ENCODE results near the gene TGFBR2. TPM values are rescaled to one million over a fixed set of nuclear protein-coding genes. Genes with fewer than 3 reads are reported as not detected.

The TGFBR2 gene
- total and polyA plus RNA-seq, 4 donors: 13.9 to 61.2 (median 33.7) TPM

- no peak for TF ChIP-seq CTCF (IDR thresholded peaks at IDR 0.05; ENCODE audit: low read depth, low read length, missing input control)
Observed at GRCh38 chr3:30656624-30657141, 50.3 kb downstream of the TGFBR2 start (continued).

GRCh38 chr3:30657914-30658313 is 51.5 kb downstream of the TGFBR2 start:
- no peak for TF ChIP-seq FOXA2 (IDR thresholded peaks at IDR 0.05)
- TF ChIP-seq MAX (IDR thresholded peaks at IDR 0.05): no peak
- TF ChIP-seq RAD21 (IDR thresholded peaks at IDR 0.05): no peak
- no peak for TF ChIP-seq HNF4G (IDR thresholded peaks at IDR 0.05)
- no peak for TF ChIP-seq SP1 (IDR thresholded peaks at IDR 0.05)
- no peak for TF ChIP-seq GABPA (IDR thresholded peaks at IDR 0.05 in 1 of 2, conservative IDR thresholded peaks at IDR 0.05 in 1 of 2)
- TF ChIP-seq, protein P1, sequence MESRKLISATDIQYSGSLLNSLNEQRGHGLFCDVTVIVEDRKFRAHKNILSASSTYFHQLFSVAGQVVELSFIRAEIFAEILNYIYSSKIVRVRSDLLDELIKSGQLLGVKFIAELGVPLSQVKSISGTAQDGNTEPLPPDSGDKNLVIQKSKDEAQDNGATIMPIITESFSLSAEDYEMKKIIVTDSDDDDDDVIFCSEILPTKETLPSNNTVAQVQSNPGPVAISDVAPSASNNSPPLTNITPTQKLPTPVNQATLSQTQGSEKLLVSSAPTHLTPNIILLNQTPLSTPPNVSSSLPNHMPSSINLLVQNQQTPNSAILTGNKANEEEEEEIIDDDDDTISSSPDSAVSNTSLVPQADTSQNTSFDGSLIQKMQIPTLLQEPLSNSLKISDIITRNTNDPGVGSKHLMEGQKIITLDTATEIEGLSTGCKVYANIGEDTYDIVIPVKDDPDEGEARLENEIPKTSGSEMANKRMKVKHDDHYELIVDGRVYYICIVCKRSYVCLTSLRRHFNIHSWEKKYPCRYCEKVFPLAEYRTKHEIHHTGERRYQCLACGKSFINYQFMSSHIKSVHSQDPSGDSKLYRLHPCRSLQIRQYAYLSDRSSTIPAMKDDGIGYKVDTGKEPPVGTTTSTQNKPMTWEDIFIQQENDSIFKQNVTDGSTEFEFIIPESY (IDR thresholded peaks at IDR 0.05): no peak
- no peak for TF ChIP-seq NR2F2 (IDR thresholded peaks at IDR 0.05)
- no peak overlapping the region for H3K9ac ChIP-seq (ENCODE audit: low read depth in 1 of 2, low read length in 2 of 2)
- peak overlapping the region; percentile 6 to 11 for H3K27ac ChIP-seq (ENCODE audit: low read depth in 1 of 2, low read length in 2 of 2)
- no peak for DNase-seq (ENCODE audit: low spot score)
- peaks cover 0 to 27% (median 16%) of the 10 kb centered on the region in 4 donors for H3K4me1 ChIP-seq (ENCODE audit: control insufficient read depth in 4 of 4, insufficient read depth in 4 of 4, low read length in 3 of 4)
- H3K27me3 ChIP-seq (ENCODE audit: control insufficient read depth in 4 of 4, insufficient read depth in 4 of 4, low read length in 3 of 4): no peaks in the 10 kb centered on the region
- no peak overlapping the region for H3K4me3 ChIP-seq (ENCODE audit: low read depth in 1 of 3, low read length in 3 of 3)
- H3K36me3 ChIP-seq (ENCODE audit: control insufficient read depth in 4 of 4, insufficient read depth in 3 of 4, low read depth in 1 of 4, low read length in 3 of 4): peaks cover 6 to 41% (median 19%) of the 10 kb centered on the region in 4 donors
- no peaks in the 10 kb centered on the region for H3K9me3 ChIP-seq (ENCODE audit: control insufficient read depth in 4 of 4, low read length in 3 of 4)
- 46% methylated on average over 3 of the region's 3 CpGs for WGBS

DNA sequence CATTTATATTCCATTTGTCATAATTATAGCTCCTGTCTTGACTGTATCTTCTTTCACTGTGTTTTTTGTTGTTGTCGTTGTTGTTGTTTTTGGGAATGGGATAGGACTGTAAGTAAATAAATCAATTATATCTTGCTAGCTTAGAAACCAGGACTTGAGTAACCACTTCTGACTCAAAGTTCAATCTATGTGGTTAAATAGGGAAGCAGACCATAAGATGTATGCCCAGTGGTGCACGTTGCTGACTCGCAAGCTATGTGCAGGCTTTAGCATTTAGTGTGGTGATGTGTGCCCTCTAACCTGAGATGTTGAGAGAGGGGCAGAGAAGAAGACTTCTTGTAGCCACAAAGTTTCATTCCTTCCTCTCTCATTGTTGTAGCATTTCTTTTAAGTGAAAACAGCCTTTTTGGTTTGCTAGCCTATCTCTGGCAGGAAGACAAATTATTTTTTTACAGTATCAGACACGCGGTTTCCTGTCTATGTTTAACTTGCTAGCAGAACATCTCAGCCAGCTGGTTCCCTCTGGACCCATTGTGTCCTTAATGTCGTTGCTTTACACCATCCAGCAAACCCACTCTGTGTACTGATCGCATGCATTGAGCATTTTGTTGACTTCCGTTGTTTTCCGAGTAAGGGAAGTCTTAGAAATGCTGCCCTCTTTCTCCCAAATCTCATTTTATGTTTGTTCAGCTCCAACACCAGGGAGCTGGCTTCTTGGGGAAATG is 52.1 kb downstream of the TGFBR2 start:
- 49% methylated on average over 9 of the region's 9 CpGs for WGBS
- peak in 1 of 2 donors; percentile 19 for TF ChIP-seq RAD21 (IDR thresholded peaks at IDR 0.05)
- TF ChIP-seq REST (IDR thresholded peaks at IDR 0.05): no peak
- TF ChIP-seq FOXA2 (IDR thresholded peaks at IDR 0.05): no peak
- no peak for TF ChIP-seq GABPA (IDR thresholded peaks at IDR 0.05 in 1 of 2, conservative IDR thresholded peaks at IDR 0.05 in 1 of 2)
- peak; percentile 19 for TF ChIP-seq MAX (IDR thresholded peaks at IDR 0.05)
- TF ChIP-seq FOXA1 (IDR thresholded peaks at IDR 0.05): no peak
- no peak for TF ChIP-seq SP1 (IDR thresholded peaks at IDR 0.05)
- no peak for TF ChIP-seq CTCF (IDR thresholded peaks at IDR 0.05; ENCODE audit: low read depth, low read length, missing input control)
- no peak for TF ChIP-seq TAF1 (conservative IDR thresholded peaks at IDR 0.05)
- TF ChIP-seq RXRA (IDR thresholded peaks at IDR 0.05): no peak
- TF ChIP-seq, protein P1 (IDR thresholded peaks at IDR 0.05): no peak
- no peak for TF ChIP-seq ATF3 (IDR thresholded peaks at IDR 0.05)
- TF ChIP-seq YY1 (IDR thresholded peaks at IDR 0.05): no peak

More for the DNA sequence above, 52.1 kb downstream of the TGFBR2 start:
- H3K27me3 ChIP-seq (ENCODE audit: control insufficient read depth in 4 of 4, insufficient read depth in 4 of 4, low read length in 3 of 4): no peaks in the 10 kb centered on the region
- H3K9ac ChIP-seq (ENCODE audit: low read depth in 1 of 2, low read length in 2 of 2): no peak overlapping the region
- DNase-seq (ENCODE audit: low spot score): no peak
- peaks cover 0 to 27% (median 16%) of the 10 kb centered on the region in 4 donors for H3K4me1 ChIP-seq (ENCODE audit: control insufficient read depth in 4 of 4, insufficient read depth in 4 of 4, low read length in 3 of 4)
- no peaks in the 10 kb centered on the region for H3K9me3 ChIP-seq (ENCODE audit: control insufficient read depth in 4 of 4, low read length in 3 of 4)
- H3K36me3 ChIP-seq (ENCODE audit: control insufficient read depth in 4 of 4, insufficient read depth in 3 of 4, low read depth in 1 of 4, low read length in 3 of 4): peaks cover 6 to 41% (median 19%) of the 10 kb centered on the region in 4 donors
- no peak overlapping the region for H3K4me3 ChIP-seq (ENCODE audit: low read depth in 1 of 3, low read length in 3 of 3)
- H3K27ac ChIP-seq (ENCODE audit: low read depth in 1 of 2, low read length in 2 of 2): peak overlapping the region; percentile 11 to 48
